Stimulated activated CD4-positive, alpha-beta T cell treated with anti-CD3 and anti-CD28 coated beads, Interleukin-1b, Interleukin-23, amount 100 ng/mL, for 24 hours (primary cell): ENCODE results near the gene GPR153.

Experiments
- DNase-seq, 4 experiments: peaks; one replicate each; pipeline ENCODE4 v3.0.0-alpha.2; 2020; ENCODE audit warnings: low read depth in 4 of 4, low spot score in 1 of 4

GPR153 gene

GRCh38 chr1:6287029-6287428, 26.1 kb upstream of the GPR153 start:
- DNase-seq: no peak

DNA sequence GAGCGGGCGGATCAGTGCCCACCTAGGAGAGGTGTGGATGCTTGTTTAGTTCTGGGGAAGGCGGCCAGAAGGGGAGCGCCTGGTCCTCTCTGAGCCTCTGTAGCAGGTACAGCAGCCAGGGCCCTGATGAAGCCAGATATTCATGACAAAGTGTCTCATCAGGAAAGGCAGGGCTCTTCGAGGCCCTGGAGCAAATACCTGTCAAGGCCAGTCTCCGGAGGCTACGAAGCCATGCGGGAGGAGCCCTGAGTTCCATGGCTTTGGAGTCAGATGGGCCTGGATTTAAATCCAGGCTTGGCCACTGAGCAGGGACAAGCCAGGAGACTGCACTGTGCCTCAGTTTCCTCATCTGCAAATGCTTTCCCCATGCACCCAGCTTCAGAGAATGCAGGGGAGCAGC, 25.4 kb upstream of the GPR153 start:
- no peak for DNase-seq

DNA sequence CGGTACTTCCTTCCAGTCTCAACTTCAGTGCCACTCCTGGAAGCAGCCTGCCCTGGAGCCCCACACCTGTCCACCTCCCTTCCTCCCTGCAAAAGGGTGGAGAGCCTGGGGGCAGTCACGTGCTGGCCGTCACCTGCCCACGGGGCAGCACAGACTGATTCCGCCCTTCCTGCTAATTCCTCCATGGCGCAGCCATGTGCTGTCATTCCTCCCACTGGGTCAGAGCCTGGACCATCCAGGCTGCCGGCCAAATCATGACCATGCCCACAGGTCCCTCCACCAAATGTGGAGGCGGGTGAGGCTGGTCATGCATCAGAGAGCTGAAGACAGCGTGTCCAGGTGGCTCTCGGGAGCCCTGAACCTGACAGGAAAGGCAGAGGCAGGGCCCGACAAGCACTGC, 24.4 kb upstream of the GPR153 start:
- DNase-seq: no peak

- DNase-seq: no peak
Observed at GRCh38 chr1:6282577-6283270, 21.8 kb upstream of the GPR153 start.

DNA sequence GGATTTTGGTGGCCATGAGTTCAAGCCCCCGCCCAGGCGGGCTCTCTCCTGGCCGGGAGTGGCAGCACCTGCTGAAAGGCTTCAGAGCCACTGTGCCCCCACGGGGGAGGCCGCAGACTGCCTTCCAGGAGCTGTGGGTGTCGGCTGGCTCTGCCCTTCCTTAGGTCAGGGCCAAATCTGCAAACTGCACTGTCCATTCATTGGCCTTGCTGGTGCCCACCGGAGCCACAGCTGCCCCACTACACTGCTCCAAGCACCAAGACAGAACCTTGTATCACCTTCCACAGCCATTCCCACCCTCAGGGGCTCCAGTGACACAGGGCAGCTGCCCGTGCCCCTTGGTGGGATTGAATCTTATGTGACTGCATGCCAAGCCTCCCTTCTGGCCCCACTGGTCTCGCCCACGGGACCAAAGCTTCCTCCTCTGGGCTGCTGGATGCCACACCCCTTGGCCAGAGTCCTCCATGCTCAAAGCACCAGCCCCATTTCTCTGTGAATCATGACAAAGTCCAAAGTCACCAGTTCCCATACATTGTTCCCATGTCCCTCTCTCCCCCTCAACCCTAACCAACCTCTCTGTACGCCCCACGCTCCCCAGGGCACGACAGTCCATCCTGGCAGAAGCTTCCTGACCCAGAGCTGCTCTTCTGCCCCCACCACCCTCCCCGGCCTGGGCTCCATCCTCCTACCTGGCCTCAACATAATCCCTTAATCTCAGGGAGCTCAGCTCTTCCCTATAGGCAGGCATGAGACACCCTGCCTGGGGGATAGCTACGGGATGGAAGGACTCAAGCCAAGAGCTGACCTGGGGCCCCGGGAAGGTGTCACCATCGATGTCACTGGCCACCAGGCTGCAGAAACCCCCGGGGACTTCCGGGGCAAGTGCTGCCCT, 20.9 kb upstream of the GPR153 start:
- no peak for DNase-seq

- no peak for DNase-seq
Observed at GRCh38 chr1:6280761-6281451, 20.0 kb upstream of the GPR153 start.

DNA sequence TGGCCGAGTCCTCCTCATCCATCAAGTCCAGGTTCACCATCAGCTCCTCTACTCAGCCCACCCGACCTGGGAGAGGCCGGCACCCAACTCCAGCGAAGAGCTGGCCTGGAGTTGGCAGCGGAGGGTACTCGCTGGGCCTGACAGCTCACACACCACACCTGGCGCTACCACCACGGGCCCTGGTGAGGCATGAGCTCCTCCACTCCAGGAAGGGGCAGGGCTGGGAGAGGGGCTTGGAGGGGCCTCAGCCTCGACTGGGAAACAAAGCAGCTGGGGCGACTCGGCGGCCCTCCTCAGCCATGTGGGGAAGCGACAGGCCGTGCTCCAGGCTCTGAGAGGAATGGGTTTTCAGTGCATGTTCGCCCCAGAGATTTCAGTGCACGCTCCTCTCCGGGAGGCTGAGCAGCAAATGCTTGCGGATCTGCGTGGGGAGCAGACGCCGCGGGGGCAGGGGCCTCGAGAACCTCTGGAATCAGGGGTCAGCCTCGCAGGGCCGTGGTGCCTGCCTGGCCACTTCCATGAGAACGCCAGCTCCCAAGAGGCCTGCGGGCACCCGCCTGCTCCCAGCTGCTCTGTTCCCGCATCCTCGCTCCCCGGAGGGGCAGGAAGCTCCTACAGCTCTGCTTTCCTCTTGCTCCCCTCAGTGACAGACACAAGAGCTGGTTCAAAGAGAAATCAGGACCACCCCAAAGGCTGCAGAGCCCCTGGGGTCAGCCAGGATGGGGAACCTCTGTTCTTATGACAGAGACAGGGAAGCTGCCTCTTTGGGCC, 18.9 kb upstream of the GPR153 start:
- no peak for DNase-seq

- no peak for DNase-seq
Observed at GRCh38 chr1:6279066-6279465, 18.2 kb upstream of the GPR153 start.

- no peak for DNase-seq
Observed at GRCh38 chr1:6278263-6278662, 17.4 kb upstream of the GPR153 start.

DNA sequence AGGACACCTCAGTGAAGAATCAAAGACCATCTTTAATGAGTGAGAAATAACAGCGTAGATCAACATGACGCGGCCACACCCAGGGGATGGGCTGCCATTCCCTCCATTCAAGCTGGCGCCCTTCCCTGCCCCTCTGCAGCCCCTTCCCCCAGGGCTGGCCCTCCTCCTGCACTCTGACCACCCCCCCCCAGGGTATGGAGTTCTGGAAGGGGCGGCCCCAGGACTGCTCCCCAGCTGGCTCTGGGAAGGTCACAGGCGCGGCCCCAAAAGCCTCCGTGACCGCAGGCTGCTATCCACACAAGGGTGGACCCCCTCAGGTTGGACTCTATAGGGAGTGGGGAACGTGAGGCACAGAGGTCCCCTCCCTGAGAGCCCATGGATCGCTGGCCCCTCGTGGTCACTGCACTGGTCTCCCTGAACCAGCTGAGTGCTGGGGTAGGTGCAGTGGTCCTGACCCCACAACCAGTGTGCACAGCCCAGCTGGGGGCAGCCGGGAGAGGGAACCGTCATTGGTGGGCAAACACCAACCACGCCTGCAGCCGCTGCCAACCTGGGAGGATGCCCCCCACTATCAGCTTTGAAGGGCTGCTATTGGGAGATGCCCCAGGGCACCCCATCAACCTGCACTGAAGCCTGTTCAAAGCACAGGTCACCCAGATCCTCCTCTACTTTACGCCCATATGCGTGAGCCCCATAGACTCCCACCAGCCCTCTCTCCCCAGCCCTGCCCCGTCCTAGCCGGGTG, 16.1 kb upstream of the GPR153 start:
- no peak for DNase-seq

DNA sequence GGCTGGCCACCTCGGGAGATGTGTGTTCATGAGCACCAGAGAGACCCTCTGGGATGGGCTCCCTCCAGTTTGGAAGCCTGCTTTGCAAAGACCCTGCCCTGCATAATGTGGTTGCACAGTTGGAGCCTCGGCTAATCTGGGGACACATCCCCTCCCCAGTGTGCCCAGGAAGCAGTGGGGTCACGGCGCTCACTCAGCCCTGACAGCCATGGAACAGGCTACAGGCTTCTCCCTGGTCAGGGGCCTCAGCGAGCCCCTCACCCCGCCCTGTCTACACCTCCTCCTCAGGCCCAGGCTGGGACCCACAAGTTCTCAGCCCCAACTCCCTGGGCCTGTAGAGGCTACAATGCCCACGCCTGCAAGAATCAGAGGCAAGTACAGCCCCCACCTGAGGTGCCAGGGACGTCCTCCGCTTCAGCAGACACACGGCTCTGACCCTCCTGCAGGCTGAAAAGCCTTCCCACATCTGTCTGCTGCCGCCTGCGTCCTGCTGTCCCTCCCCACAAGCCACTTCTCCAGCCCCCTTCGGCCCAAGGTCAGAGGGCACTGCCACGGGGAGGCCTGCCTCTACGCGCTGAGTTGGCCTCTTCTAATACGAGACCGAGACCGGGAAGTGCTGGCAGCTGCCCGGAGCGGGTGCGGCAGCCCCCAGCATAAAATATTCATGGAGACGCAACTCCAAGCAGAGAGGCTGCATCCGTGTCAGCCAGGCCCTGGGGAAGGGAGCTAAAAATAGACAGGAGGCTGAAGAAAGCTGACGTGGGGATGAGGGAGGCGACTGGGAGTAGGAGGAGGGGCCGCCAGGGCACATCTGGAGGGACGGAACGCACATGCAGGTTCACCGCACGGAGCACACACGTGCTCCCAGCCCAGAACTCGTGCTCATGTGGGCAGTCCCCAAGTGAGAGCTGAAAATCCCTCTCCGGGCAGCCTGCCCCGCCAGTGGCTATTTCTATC, 15.2 kb upstream of the GPR153 start:
- no peak for DNase-seq

- no peak for DNase-seq
Observed at GRCh38 chr1:6274622-6275139, 13.8 kb upstream of the GPR153 start.

- no peak for DNase-seq
Observed at GRCh38 chr1:6274102-6274501, 13.2 kb upstream of the GPR153 start.

DNA sequence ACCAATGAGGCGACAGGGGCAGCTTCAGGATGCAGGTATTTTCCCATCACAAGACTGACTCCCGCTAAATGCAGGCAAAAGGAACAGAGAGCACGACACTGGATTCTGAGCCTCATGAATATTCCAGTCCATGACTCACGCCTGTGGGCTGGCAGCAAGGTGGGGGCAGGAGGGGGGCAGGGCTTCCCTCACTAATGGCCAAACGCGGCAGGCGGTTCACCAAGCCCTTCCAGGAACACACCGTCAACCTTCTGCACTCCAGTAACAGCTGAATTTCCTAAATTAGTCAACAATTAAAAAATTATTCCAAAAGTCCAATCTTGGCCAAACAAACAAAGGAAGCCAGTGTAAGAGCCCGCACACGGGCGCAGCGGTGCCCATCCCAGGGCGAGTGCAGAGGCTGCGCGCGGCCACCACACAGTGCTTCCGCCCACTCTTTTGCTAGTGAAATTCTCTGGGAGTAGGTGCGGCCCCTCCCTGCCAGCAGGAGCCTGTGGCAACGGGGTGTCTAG, 12.5 kb upstream of the GPR153 start:
- DNase-seq: no peak

- no peak for DNase-seq
Observed at GRCh38 chr1:6272868-6273267, 12.0 kb upstream of the GPR153 start.

DNA sequence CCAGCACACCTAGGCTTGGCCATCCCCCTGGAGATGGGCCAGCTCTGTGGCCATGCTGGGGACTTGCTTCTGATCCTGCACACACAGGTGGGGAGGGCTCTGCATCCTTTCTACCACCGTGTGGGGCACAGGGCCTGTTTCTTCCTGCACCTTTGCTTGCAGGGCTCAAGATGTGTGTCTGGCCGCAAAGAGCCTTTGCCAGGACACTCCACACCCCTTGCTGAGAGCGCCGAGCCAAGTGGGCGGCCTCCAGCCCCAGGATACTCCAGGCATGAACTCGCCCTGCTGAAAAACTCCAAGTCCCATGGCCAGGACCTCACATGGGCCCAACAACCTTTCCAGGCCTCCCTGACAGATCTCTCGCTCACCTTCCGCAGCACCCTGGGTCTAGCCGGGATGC, 11.6 kb upstream of the GPR153 start:
- no peak for DNase-seq

DNA sequence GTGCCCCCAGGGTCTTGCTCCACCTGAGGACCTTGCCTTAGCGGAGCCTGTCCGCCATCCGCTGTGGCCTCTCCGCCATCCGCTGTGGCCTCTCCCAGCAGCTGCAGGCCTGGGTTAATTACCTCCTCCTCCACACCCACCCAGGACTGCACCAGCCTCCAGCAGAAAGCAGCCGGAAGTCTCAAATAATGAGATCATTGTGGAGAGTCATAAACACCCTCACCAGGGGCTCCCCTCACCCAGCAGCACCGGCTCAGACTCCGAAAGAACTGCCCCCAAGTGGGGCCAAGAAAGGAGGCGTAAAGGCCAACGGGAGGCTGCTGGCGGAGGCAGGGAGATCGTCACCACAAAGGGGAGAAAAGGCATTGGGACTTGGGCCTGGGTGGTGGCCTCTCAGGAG, 10.7 kb upstream of the GPR153 start:
- no peak for DNase-seq

- DNase-seq: no peak
Observed at GRCh38 chr1:6271006-6271405, 10.1 kb upstream of the GPR153 start.

DNA sequence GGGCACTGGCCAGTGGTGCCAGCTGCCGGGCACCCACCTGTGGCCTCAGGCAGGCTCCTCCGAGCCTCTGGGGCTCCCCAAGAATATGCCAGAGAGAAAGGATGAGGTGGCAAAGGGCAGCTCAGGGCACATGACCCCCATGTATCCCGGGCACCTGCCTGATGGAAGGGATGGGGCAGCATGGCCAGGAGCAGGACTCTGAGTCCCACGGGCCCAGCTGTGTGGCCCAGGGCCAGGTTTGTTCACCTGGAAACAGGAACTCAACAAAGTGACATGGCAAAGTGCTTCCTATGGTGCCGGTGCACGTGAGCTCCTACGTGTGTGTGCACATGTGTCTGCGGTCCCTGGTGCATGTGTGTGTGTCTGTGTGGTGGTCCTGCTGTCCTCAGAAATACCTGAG, 9.5 kb upstream of the GPR153 start:
- no peak for DNase-seq
